SK-N-SH treated with all-trans-retinoic acid at 6 μM for 48 hours (cell line): ENCODE measurements around the gene ATP5MG.
"Not testable (repeated sequence)": the region's sequence is repeated elsewhere in the genome, so short reads cannot be mapped to it uniquely, and the experiment has no call there.

Experiments
- ATAC-seq: fragments of 200-7000 bp; cut with Tn5 transposase; 3 replicates; pipeline ENCODE4 v1.9.1; 2020; ENCODE audit warnings: mild to moderate bottlenecking, moderate library complexity
- ARNTL ChIP-seq: fragments of 450-650 bp; formaldehyde crosslinking; IDR thresholded peaks from 2 replicates; pipeline ENCODE4 v1.5.0; 2020; ENCODE audit warnings: low read depth, mild to moderate bottlenecking, moderate library complexity, borderline replicate concordance
- BACH2 ChIP-seq: fragments of 250-450 bp; sonication (Bioruptor Pico); IDR thresholded peaks from 2 replicates; pipeline ENCODE4 v1.9.0; 2021; ENCODE audit warnings: mild to moderate bottlenecking, borderline replicate concordance
- CREB5 ChIP-seq: fragments of 250-450 bp; sonication (Bioruptor Pico); IDR thresholded peaks from 2 replicates; pipeline ENCODE4 v1.5.1; 2020; ENCODE audit warnings: low read depth, mild to moderate bottlenecking, moderate library complexity
- CSDC2 ChIP-seq: fragments of 250-450 bp; sonication (Bioruptor Pico); IDR thresholded peaks from 2 replicates; pipeline ENCODE4 v1.5.0; 2020; ENCODE audit warnings: mild to moderate bottlenecking, moderate library complexity
- CSRNP3 ChIP-seq: fragments of 250-450 bp; sonication (Bioruptor Pico); IDR thresholded peaks from 2 replicates; pipeline ENCODE4 v1.5.1; 2021; ENCODE audit warnings: mild to moderate bottlenecking, moderate library complexity
- ESRRG ChIP-seq: fragments of 250-450 bp; sonication (Bioruptor Pico); IDR thresholded peaks from 2 replicates; pipeline ENCODE4 v1.6.1; 2021; ENCODE audit warnings: mild to moderate bottlenecking
- ISL1 ChIP-seq: fragments of 250-450 bp; sonication (Bioruptor Pico); IDR thresholded peaks from 2 replicates; pipeline ENCODE4 v2.1.2; 2022; ENCODE audit warnings: mild to moderate bottlenecking, moderate library complexity
- OSR1 ChIP-seq: fragments of 250-450 bp; sonication (Bioruptor Pico); IDR thresholded peaks from 2 replicates; pipeline ENCODE4 v1.8.0; 2022; ENCODE audit warnings: moderate library complexity, mild to moderate bottlenecking, inconsistent platforms
- PATZ1 ChIP-seq: fragments of 250-450 bp; sonication (Bioruptor Pico); IDR thresholded peaks from 2 replicates; pipeline ENCODE4 v1.8.0; 2020; ENCODE audit warnings: mild to moderate bottlenecking, moderate library complexity, borderline replicate concordance
- POU6F1 ChIP-seq: fragments of 250-450 bp; sonication (Bioruptor Pico); IDR thresholded peaks from 2 replicates; pipeline ENCODE4 v1.8.0; 2021; ENCODE audit warnings: low read depth, mild to moderate bottlenecking, moderate library complexity, borderline replicate concordance
- PPARA ChIP-seq: fragments of 250-450 bp; sonication (Bioruptor Pico); IDR thresholded peaks from 2 replicates; pipeline ENCODE4 v1.5.0; 2020; ENCODE audit warnings: mild to moderate bottlenecking, borderline replicate concordance
- RARB ChIP-seq: fragments of 250-450 bp; sonication (Bioruptor Pico); IDR thresholded peaks from 2 replicates; pipeline ENCODE4 v1.8.0; 2021; ENCODE audit warnings: mild to moderate bottlenecking, moderate library complexity
- SNAI2 ChIP-seq: fragments of 250-450 bp; sonication (Bioruptor Pico); IDR thresholded peaks from 2 replicates; pipeline ENCODE4 v1.5.0; 2020; ENCODE audit warnings: mild to moderate bottlenecking, moderate library complexity
- TCF4 ChIP-seq: fragments of 250-450 bp; sonication (Bioruptor Pico); IDR thresholded peaks from 2 replicates; pipeline ENCODE4 v1.8.0; 2021; ENCODE audit warnings: mild to moderate bottlenecking, moderate library complexity, borderline replicate concordance
- TOX ChIP-seq: fragments of 250-450 bp; sonication (Bioruptor Pico); IDR thresholded peaks from 2 replicates; pipeline ENCODE4 v1.8.0; 2021; ENCODE audit warnings: mild to moderate bottlenecking, moderate library complexity, borderline replicate concordance
- TSHZ2 ChIP-seq: fragments of 250-450 bp; sonication (Bioruptor Pico); IDR thresholded peaks from 2 replicates; pipeline ENCODE4 v1.5.0; 2020; ENCODE audit warnings: mild to moderate bottlenecking, moderate library complexity
- ZFP3 ChIP-seq: fragments of 250-450 bp; sonication (Bioruptor Pico); IDR thresholded peaks from 2 replicates; pipeline ENCODE4 v1.5.0; 2020; ENCODE audit warnings: mild to moderate bottlenecking, moderate library complexity
- ZNF565 ChIP-seq: fragments of 450-650 bp; formaldehyde crosslinking; conservative IDR thresholded peaks from 2 replicates; pipeline ENCODE4 v1.5.0; 2020; ENCODE audit warnings: low read depth, mild to moderate bottlenecking, moderate library complexity
- ZNF70 ChIP-seq: fragments of 450-650 bp; formaldehyde crosslinking; IDR thresholded peaks from 2 replicates; pipeline ENCODE4 v1.5.0; 2020; ENCODE audit warnings: mild to moderate bottlenecking, moderate library complexity

The ATP5MG gene

GRCh38 chr11:118401880-118402590 is 629 bp downstream of the ATP5MG start:
- TF ChIP-seq ZNF70 (CRISPR knock-in tag), result no peak
- TF ChIP-seq ARNTL, result no peak
- TF ChIP-seq ESRRG (CRISPR knock-in tag), result no peak
- TF ChIP-seq POU6F1 (CRISPR knock-in tag), result no peak
- no peak for TF ChIP-seq TCF4
- TF ChIP-seq CSDC2 (CRISPR knock-in tag), result no peak
- no peak for TF ChIP-seq ISL1 (CRISPR knock-in tag)
- TF ChIP-seq ZNF565, result no peak
- peak; percentile 64 for ATAC-seq

- not testable (repeated sequence) for ATAC-seq
Observed at GRCh38 chr11:118402594-118402993, 1.2 kb downstream of the ATP5MG start.

- no peak for ATAC-seq
- TF ChIP-seq CSRNP3 (CRISPR knock-in tag), result no peak
- TF ChIP-seq ZFP3 (CRISPR knock-in tag), result no peak
- TF ChIP-seq CSDC2 (CRISPR knock-in tag), result no peak
- TF ChIP-seq OSR1 (CRISPR knock-in tag), result no peak
- TF ChIP-seq ARNTL, result no peak
- no peak for TF ChIP-seq PPARA (CRISPR knock-in tag)
Observed at GRCh38 chr11:118406599-118407166, 5.3 kb downstream of the ATP5MG start.

- ATAC-seq, result no peak
- TF ChIP-seq CSRNP3 (CRISPR knock-in tag), result no peak
- TF ChIP-seq OSR1 (CRISPR knock-in tag), result no peak
- no peak for TF ChIP-seq RARB (CRISPR knock-in tag)
- no peak for TF ChIP-seq SNAI2 (CRISPR knock-in tag)
- no peak for TF ChIP-seq BACH2
- no peak for TF ChIP-seq ESRRG (CRISPR knock-in tag)
- TF ChIP-seq TOX (CRISPR knock-in tag), result no peak
- TF ChIP-seq TSHZ2 (CRISPR knock-in tag), result no peak
- TF ChIP-seq PPARA (CRISPR knock-in tag), result no peak
- no peak for TF ChIP-seq ISL1 (CRISPR knock-in tag)
- no peak for TF ChIP-seq CREB5 (CRISPR knock-in tag)
- no peak for TF ChIP-seq PATZ1 (CRISPR knock-in tag)
Observed at GRCh38 chr11:118410055-118410745, 8.8 kb downstream of the ATP5MG start.
